GM12891 (cell line): ENCODE results near the gene TRIM8.

Source experiments
- PAX5 ChIP-seq: IDR thresholded peaks from 2 replicates; pipeline ENCODE4 v1.6.1; 2011; ENCODE audit warnings: low read length, moderate library complexity, mild to moderate bottlenecking; ENCODE audit not compliant: insufficient read depth, severe bottlenecking
- POLR2A ChIP-seq: IDR thresholded peaks from 2 replicates; pipeline ENCODE4 v1.6.1; 2011; ENCODE audit warnings: low read depth, low read length, control low read depth
- POLR2AphosphoS5 ChIP-seq: IDR thresholded peaks from 2 replicates; pipeline ENCODE4 v1.6.1; 2011; ENCODE audit warnings: low read depth, low read length, control low read depth
- POU2F2 ChIP-seq: IDR thresholded peaks from 2 replicates; pipeline ENCODE4 v1.6.1; 2011; ENCODE audit warnings: low read depth, mild to moderate bottlenecking, control low read depth, low read length, moderate library complexity
- SPI1 ChIP-seq: IDR thresholded peaks from 2 replicates; pipeline ENCODE4 v1.6.1; 2011; ENCODE audit warnings: low read depth, low read length, control low read depth
- TAF1 ChIP-seq: IDR thresholded peaks from 2 replicates; pipeline ENCODE4 v1.6.1; 2011; ENCODE audit warnings: low read depth, low read length, control low read depth

DNA sequence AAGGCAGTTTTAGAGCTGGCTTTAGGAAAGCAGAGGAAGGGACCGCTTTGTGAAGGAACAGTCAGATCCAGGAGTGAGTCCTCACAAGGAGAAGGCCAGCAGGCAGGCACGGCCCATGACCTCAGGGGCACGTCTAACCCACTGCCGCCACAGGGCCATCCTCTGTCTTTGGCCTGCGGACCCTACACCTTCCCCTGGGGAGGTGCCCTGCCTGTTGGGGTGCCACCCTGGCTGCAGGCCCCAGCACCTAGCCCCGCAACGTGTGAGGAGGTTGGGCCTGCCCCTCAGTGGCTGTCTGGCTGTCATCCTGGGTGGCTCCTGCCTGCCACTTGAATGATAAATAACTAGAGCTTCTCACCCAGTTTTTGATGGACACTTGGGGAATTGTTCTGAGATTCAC is 31.0 kb upstream of the TRIM8 start:
- no peak for TF ChIP-seq POLR2AphosphoS5
- no peak for TF ChIP-seq TAF1
- TF ChIP-seq POLR2A = no peak
- TF ChIP-seq SPI1 = no peak
- TF ChIP-seq PAX5 = no peak
- no peak for TF ChIP-seq POU2F2
